Hematopoietic multipotent progenitor cell treated with erythropoietin and hydrocortisone succinate and interleukin-3 and kit ligand, for 17 days (in vitro differentiated cells): ENCODE results near the gene GAL3ST2.

ENCODE experiments used
- DNase-seq: peaks from one replicate; pipeline ENCODE4 v3.0.0-alpha.2; 2015; ENCODE audit warnings: low spot score

GAL3ST2 gene

GRCh38 chr2:241846406-241846805 is 69.8 kb downstream of the GAL3ST2 start:
- no peak for DNase-seq

GRCh38 chr2:241848761-241849615 is 72.4 kb downstream of the GAL3ST2 start:
- no peak for DNase-seq

GRCh38 chr2:241849616-241850543 is 73.3 kb downstream of the GAL3ST2 start:
- no peak for DNase-seq

- DNase-seq = no peak
These were observed 74.1 kb downstream of the GAL3ST2 start for GRCh38 chr2:241850544-241851324.

- DNase-seq = no peak
These were observed 74.9 kb downstream of the GAL3ST2 start for GRCh38 chr2:241851325-241852115.

GRCh38 chr2:241852116-241852980 is 75.7 kb downstream of the GAL3ST2 start:
- DNase-seq = no peak

- DNase-seq = no peak
These were observed 76.5 kb downstream of the GAL3ST2 start for GRCh38 chr2:241852981-241853631.
